Testis (tissue), 3 donors: ENCODE results near the gene PRR16. TPM values are rescaled to one million over a fixed set of nuclear protein-coding genes. Genes with fewer than 3 reads are reported as not detected.

Source experiments
- DNase-seq: peaks from one replicate; pipeline ENCODE4 v3.0.0-alpha.2; 2019
- H3K27ac ChIP-seq, 2 donors: fragments of 200-600 bp; sonication (generic); one replicate each; pipeline ENCODE4 v1.5.1; 2019
- H3K27me3 ChIP-seq: fragments of 200-600 bp; sonication (generic); one replicate; pipeline ENCODE4 v1.5.1; 2019
- H3K36me3 ChIP-seq: fragments of 200-600 bp; sonication (generic); one replicate; pipeline ENCODE4 v1.5.1; 2017; ENCODE audit warnings: low read depth; ENCODE audit errors: missing control alignments
- H3K4me1 ChIP-seq: fragments of 200-600 bp; sonication (generic); one replicate; pipeline ENCODE4 v1.5.1; 2019
- H3K4me3 ChIP-seq, 2 donors: fragments of 200-600 bp; sonication (generic); one replicate each; pipeline ENCODE4 v1.5.1; 2017 to 2019
- H3K9me3 ChIP-seq: fragments of 200-600 bp; sonication (generic); one replicate; pipeline ENCODE4 v1.5.1; 2017
- POLR2A ChIP-seq: fragments of 450-650 bp; IDR thresholded peaks from one replicate; pipeline ENCODE4 v1.6.1; 2017; ENCODE audit warnings: antibody characterized with exemption, mild to moderate bottlenecking, moderate library complexity
- WGBS, 2 donors: methylation state at CpG; one replicate each; pipeline ENCODE4 v1.1.5; 2018; 5-methylcytosine and 5-hydroxymethylcytosine counted together
- intact Hi-C: fragments of 100-400 bp; cut with DNase I; formaldehyde crosslinking; loops from one replicate; pipeline ENCODE4 v1.15.1; 2023; ENCODE audit warnings: low total_unique reads
- polyA plus RNA-seq: library from polyadenylated mRNA; stranded (reverse); fragments of 350-450 nt; fragmentation: Illumina TruSeq; extraction: RNeasy Lipid Tissue Mini Kit (QIAGEN cat#74804); gene quantifications from one replicate; pipeline ENCODE4 v1.2.3, GENCODE V29; 2014; ENCODE audit warnings: low read depth, low replicate concordance; ENCODE audit not compliant: insufficient read depth
- total RNA-seq, 2 donors: library from RNA; depleted of rRNA; stranded (reverse); fragments of >200 nt; gene quantifications; one replicate each; pipeline ENCODE4 v1.2.3, GENCODE V29; 2016
- TF ChIP-seq, protein P1 (sequence below), 3 experiments: fragments of 450-650 bp in 2 of 3; fragments of 200-600 bp in 1 of 3; sonication (generic) in 1 of 3; IDR thresholded peaks; one replicate each; pipeline ENCODE4 v1.5.1; 2016 to 2019; ENCODE audit warnings: antibody characterized with exemption in 3 of 3, mild to moderate bottlenecking in 2 of 3, moderate library complexity in 1 of 3

PRR16 gene
- total and polyA plus RNA-seq, 3 donors from 2014 or later: 0.68 to 3.4 (median 1.5) TPM

DNA sequence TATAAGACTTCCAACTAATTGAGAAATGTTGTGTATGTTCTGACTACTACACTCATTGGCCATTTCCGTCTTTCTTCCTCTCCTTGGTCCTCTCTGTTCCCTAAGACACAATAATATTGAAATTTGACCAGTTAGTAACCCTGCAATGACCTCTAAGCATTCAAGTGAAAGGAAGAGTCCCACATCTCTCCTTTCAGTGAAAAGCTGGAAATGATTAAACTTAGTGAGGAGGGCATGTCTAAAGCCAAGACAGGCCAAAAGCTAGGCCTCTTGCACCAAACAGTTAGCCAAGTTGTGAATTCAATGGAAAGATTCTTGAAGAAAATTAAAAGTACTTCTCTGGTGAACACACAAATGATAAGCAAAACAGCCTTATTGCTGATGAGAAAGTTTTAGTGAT lies 122.5 kb downstream of the PRR16 start:
- intact Hi-C loops: no loop called here
- H3K36me3 ChIP-seq: no peaks in the 10 kb centered on the region
- H3K27ac ChIP-seq: no peak overlapping the region
- DNase-seq: no peak
- TF ChIP-seq POLR2A: no peak
- TF ChIP-seq, protein P1, sequence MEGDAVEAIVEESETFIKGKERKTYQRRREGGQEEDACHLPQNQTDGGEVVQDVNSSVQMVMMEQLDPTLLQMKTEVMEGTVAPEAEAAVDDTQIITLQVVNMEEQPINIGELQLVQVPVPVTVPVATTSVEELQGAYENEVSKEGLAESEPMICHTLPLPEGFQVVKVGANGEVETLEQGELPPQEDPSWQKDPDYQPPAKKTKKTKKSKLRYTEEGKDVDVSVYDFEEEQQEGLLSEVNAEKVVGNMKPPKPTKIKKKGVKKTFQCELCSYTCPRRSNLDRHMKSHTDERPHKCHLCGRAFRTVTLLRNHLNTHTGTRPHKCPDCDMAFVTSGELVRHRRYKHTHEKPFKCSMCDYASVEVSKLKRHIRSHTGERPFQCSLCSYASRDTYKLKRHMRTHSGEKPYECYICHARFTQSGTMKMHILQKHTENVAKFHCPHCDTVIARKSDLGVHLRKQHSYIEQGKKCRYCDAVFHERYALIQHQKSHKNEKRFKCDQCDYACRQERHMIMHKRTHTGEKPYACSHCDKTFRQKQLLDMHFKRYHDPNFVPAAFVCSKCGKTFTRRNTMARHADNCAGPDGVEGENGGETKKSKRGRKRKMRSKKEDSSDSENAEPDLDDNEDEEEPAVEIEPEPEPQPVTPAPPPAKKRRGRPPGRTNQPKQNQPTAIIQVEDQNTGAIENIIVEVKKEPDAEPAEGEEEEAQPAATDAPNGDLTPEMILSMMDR (IDR thresholded peaks at IDR 0.05): no peak
- no peaks in the 10 kb centered on the region for H3K4me1 ChIP-seq
- H3K27me3 ChIP-seq: no peaks in the 10 kb centered on the region
- no peak overlapping the region for H3K4me3 ChIP-seq
- no peaks in the 10 kb centered on the region for H3K9me3 ChIP-seq
- WGBS, 2 donors: 80 to 94% methylated on average over 1 of the region's 1 CpG

DNA sequence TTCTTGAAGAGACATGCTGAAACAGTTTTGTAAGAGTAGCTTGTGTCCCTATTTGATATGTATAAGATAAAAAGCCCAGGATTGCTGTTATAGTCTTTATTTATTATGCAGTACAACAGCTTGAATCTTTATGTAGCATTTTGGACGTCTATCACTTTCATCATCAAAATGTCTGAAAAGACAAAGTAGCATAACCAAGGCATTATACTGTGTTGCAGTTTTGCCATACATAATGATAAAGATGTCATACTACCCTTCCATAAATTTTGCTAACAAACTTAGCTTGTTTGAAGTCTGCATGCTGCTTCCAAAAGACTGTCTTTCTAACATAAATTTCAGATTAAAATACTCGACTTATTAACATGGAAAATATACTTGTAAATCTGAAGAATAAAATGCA lies 127.8 kb downstream of the PRR16 start:
- DNase-seq: no peak
- no peak for TF ChIP-seq POLR2A
- TF ChIP-seq, protein P1 (IDR thresholded peaks at IDR 0.05): no peak
- Histone ChIP-seq H3K27me3 (no peaks in the 10 kb centered on the region), H3K4me3 (no peak overlapping the region), H3K27ac (no peak overlapping the region), H3K4me1 (no peaks in the 10 kb centered on the region), H3K36me3 (no peaks in the 10 kb centered on the region), H3K9me3 (no peaks in the 10 kb centered on the region)
- 27 to 29% methylated on average over 2 of the region's 2 CpGs for WGBS, 2 donors
- intact Hi-C loops: no loop called here

DNA sequence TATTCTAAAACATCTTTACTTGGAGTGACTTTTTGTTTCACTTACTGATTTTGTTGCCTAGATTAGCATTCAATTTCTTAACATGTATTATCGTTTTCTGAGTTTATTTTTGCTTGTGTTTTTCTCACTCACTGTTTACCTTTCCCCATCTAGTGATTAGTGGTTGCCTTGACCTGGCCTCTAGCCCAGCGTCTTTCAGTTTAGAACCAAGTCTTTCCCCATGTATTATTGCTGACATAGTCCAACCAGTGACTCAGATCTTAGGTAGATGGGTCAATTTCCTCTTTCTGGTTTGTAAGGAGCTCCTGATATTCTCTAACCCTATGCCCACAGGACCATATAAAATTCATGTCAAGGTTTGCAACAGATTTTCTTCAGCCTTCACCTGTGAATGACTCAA lies 135.5 kb downstream of the PRR16 start:
- no peaks in the 10 kb centered on the region for H3K36me3 ChIP-seq
- 30 to 41% methylated on average over 2 of the region's 2 CpGs for WGBS, 2 donors
- TF ChIP-seq POLR2A: no peak
- TF ChIP-seq, protein P1 (IDR thresholded peaks at IDR 0.05): no peak
- no peaks in the 10 kb centered on the region for H3K27me3 ChIP-seq
- H3K4me1 ChIP-seq: no peaks in the 10 kb centered on the region
- no peak for DNase-seq
- intact Hi-C loops: no loop called here
- no peaks in the 10 kb centered on the region for H3K9me3 ChIP-seq
- H3K27ac ChIP-seq: no peak overlapping the region
- no peak overlapping the region for H3K4me3 ChIP-seq

DNA sequence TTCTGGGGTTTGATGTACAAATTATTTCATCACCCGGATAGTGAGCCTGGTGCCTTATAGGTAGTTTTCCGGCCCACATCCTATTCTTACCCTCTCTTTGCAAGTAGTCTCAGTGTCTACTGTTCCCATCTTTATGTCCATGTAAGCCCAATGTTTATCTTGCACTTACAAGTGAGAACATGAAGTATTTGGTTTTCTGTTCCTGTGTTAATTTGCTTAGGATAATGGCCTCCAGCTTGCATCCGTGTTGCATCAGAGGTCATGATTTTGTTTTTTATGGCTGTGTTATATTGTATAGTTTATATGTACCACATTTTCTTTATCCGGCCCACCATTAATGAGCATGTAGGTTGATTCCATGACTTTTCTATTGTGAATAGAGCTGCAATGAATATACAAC lies 136.5 kb downstream of the PRR16 start:
- Histone ChIP-seq H3K4me3 (no peak overlapping the region), H3K4me1 (no peaks in the 10 kb centered on the region), H3K9me3 (no peaks in the 10 kb centered on the region), H3K36me3 (no peaks in the 10 kb centered on the region), H3K27ac (no peak overlapping the region), H3K27me3 (no peaks in the 10 kb centered on the region)
- intact Hi-C loops: no loop called here
- TF ChIP-seq, protein P1 (IDR thresholded peaks at IDR 0.05): no peak
- no peak for TF ChIP-seq POLR2A
- WGBS, 2 donors: 92 to 94% methylated on average over 4 of the region's 4 CpGs
- DNase-seq: no peak

DNA sequence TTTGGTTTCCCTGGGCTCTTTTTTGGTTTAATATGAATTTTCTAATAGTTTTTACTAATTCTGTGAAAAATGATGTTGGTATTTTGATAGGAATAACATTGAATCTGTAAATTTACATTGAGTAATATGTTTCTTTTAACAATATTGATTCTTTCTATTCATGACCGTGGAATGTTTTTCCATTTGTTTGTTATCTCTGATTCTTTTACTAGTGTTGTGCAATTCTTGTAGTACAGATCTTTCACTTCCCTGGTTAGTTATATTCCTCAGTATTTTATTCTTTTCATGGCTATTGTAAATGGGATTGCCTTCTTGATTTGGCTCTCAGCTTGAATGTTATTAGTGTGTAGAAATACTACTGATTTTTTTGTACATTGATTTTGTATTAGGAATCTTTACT lies 137.9 kb downstream of the PRR16 start:
- TF ChIP-seq, protein P1 (IDR thresholded peaks at IDR 0.05): no peak
- no peak for TF ChIP-seq POLR2A
- Histone ChIP-seq H3K27ac (no peak overlapping the region), H3K9me3 (no peaks in the 10 kb centered on the region), H3K4me3 (no peak overlapping the region), H3K4me1 (no peaks in the 10 kb centered on the region), H3K27me3 (no peaks in the 10 kb centered on the region), H3K36me3 (no peaks in the 10 kb centered on the region)
- DNase-seq: no peak
- intact Hi-C loops: no loop called here
- 91 to 97% methylated on average over 1 of the region's 1 CpG for WGBS, 2 donors
